BLaER1 treated with 17β-estradiol and CSF1 and Interleukin-3, amounts not matched to agents 10 nM and 100 nM (cell line): ENCODE measurements around the gene ARHGEF19.
"Not testable (repeated sequence)": the region's sequence is repeated elsewhere in the genome, so short reads cannot be mapped to it uniquely, and the experiment has no call there.

Experiments
- H3K27ac ChIP-seq, 11 experiments: shearing (Covaris generic); formaldehyde crosslinking; 2 replicates each; pipeline ENCODE4 v1.8.1; 2022
- H3K27me3 ChIP-seq, 11 experiments: shearing (Covaris generic); formaldehyde crosslinking; 2 replicates each; pipeline ENCODE4 v1.8.1; 2022
- H3K36me3 ChIP-seq, 11 experiments: shearing (Covaris generic); formaldehyde crosslinking; 2 replicates each; pipeline ENCODE4 v1.8.1; 2022
- H3K4me1 ChIP-seq, 10 experiments: shearing (Covaris generic); formaldehyde crosslinking; 2 replicates each; pipeline ENCODE4 v1.8.1; 2022
- H3K4me2 ChIP-seq, 11 experiments: shearing (Covaris generic); formaldehyde crosslinking; 2 replicates each; pipeline ENCODE4 v1.8.1; 2022
- H3K4me3 ChIP-seq, 10 experiments: shearing (Covaris generic); formaldehyde crosslinking; 2 replicates each; pipeline ENCODE4 v1.8.1; 2022
- H3K9ac ChIP-seq, 11 experiments: shearing (Covaris generic); formaldehyde crosslinking; 2 replicates each; pipeline ENCODE4 v1.8.1; 2022
- H3K9me3 ChIP-seq, 11 experiments: shearing (Covaris generic); formaldehyde crosslinking; replicated peaks in 1 of 11; 2 replicates each; pipeline ENCODE4 v1.8.1; 2022
- H4K20me1 ChIP-seq, 11 experiments: shearing (Covaris generic); formaldehyde crosslinking; 2 replicates each; pipeline ENCODE4 v1.8.1; 2022
- Cebpa-rat ChIP-seq, 11 experiments: shearing (Covaris generic); IDR thresholded peaks; 2 replicates each; pipeline ENCODE4 v1.8.1; 2022

ARHGEF19 gene

DNA sequence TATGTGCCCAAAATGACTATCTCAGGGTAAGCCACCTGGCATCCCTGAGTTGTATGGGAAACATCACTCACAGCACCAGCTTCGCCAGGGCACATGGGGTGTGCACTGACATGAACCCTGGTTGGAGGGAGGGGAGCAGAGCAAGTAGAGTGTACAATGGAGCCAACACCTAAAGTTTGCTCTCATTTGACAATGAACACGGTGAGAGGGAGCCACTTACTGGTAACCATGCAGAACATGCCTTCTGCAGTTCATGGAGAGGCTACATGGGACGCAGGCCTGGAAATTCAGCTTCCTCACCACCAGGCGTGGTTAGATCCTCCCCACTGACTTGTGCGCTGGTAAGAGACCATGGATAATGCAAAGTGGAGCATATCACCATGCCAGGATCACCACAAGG is 34.5 kb upstream of the ARHGEF19 start:
- Histone ChIP-seq H3K27me3 (no peaks in the 10 kb centered on the region), H3K27ac (no peak overlapping the region), H3K9ac (no peak overlapping the region), H3K36me3 (peaks cover 30 to 61% (median 48%) of the 10 kb centered on the region in 11 experiments), H3K9me3 (no peaks in the 10 kb centered on the region), H3K4me1 (peaks cover 27 to 48% (median 37%) of the 10 kb centered on the region in 10 experiments), H4K20me1 (peaks cover 0 to 64% (median 16%) of the 10 kb centered on the region in 11 experiments; a peak in 14 of 22 replicates), H3K4me2 (no peak overlapping the region), H3K4me3 (no peak overlapping the region)
- TF ChIP-seq Cebpa-rat (IDR thresholded peaks at IDR 0.05) = no peak

DNA sequence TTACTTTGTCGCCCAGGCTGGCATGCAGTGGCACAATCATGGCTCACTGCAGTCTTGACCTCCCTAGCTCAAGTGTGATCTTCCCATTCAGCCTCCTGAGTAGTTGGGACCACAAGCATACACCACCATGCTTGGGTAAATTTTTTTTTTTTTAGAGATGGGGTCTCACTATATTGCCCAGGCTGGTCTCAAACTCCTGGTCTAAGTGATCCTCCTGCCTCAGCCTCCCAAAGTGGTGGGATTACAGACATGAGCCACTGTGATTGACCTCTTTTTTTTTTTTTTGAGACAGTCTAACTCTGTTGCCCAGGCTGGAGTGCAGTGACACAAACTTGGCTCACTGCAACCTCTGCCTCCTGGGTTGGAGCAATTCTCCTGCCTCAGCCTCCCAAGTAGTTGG is 33.8 kb upstream of the ARHGEF19 start:
- Histone ChIP-seq H3K36me3 (peaks cover 23 to 54% (median 41%) of the 10 kb centered on the region in 11 experiments), H3K4me1 (peaks cover 27 to 48% (median 37%) of the 10 kb centered on the region in 10 experiments), H4K20me1 (peaks cover 0 to 58% (median 15%) of the 10 kb centered on the region in 11 experiments; a peak in 14 of 22 replicates)
- not testable (repeated sequence) for H3K27me3 ChIP-seq, H3K9me3 ChIP-seq, H3K27ac ChIP-seq, H3K4me2 ChIP-seq, H3K4me3 ChIP-seq, H3K9ac ChIP-seq

DNA sequence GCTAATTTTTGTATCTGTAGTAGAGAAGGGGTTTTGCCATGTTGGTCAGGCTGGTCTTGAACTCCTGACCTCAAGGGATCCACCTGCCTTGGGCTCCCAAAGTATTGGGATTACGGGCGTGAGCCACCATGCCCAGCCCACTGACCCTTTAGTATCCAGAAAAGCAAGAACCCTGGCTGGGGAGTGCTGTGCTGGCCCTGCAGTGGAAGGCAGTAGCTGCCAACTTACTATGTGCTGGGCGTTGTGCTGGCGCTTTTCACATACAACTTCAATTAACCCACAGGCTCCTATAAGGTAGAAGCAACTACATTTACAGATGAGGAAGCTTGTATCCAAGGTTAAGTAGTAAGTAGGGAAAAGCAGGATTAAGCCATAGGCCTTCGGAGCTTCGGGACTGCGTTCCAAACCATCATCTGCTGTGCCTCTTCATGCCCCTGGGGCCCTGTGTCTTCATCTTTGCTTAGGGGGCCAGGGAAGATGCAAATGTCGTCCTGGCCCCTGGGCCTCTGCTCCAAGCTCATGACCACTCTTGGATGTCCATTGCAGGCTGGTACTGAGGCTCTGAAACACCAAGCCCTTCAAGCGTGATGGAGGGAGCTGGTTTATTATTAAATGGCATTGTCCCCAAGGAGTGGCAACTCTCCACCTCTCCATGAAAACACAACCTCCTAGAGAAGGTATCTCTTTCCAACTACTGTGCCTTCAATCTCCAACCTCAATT is 33.2 kb upstream of the ARHGEF19 start:
- H3K9me3 ChIP-seq = no peaks in the 10 kb centered on the region
- TF ChIP-seq Cebpa-rat (IDR thresholded peaks at IDR 0.05) = no peak
- H3K27me3 ChIP-seq = no peaks in the 10 kb centered on the region
- no peak overlapping the region for H3K4me2 ChIP-seq
- peaks cover 27 to 44% (median 34%) of the 10 kb centered on the region in 10 experiments for H3K4me1 ChIP-seq
- no peak overlapping the region for H3K4me3 ChIP-seq
- H4K20me1 ChIP-seq = peaks cover 0 to 52% (median 15%) of the 10 kb centered on the region in 11 experiments; a peak in 13 of 22 replicates
- no peak overlapping the region for H3K27ac ChIP-seq
- peaks cover 17 to 48% (median 35%) of the 10 kb centered on the region in 11 experiments for H3K36me3 ChIP-seq
- H3K9ac ChIP-seq = peak overlapping the region in 1 of 11 experiments; percentile 15; a peak in 1 of 22 replicates

DNA sequence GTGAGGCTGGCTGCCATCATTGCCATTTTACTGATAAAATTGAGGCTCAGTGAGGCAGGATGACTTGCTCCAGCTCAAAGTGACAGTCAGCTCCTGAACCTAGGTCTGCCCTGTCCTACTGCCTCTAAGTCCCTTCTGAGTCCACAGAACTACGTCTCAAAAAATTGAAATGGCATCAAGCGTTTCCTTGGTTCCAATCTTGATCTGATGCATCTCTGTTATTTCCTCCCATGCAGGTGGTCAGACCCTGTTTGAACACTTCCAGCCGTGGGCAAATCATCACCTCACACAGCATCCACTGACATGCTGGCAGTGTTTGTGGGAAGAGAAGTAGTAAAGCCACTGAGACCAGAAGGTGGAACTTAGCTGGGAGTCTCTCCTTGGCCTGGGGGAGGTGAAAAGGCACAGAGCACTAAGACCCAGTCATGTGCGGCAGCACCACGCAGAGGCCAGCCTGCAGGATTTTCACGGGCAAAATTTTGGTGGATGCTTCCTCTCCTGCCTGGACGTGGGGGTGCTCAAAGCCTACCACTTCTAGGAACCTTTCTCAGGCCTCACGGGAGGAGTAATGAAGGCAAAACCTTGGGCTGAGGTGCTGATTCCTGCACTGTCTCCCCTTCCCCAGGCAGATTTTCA is 32.3 kb upstream of the ARHGEF19 start:
- Histone ChIP-seq H3K4me2 (no peak overlapping the region), H4K20me1 (peaks cover 0 to 46% (median 15%) of the 10 kb centered on the region in 11 experiments; a peak in 12 of 22 replicates), H3K27me3 (no peaks in the 10 kb centered on the region), H3K36me3 (peaks cover 14 to 39% (median 27%) of the 10 kb centered on the region in 11 experiments), H3K27ac (no peak overlapping the region; a peak in 1 of 22 replicates), H3K4me1 (peaks cover 19 to 36% (median 28%) of the 10 kb centered on the region in 10 experiments), H3K4me3 (no peak overlapping the region), H3K9ac (peak overlapping the region in 2 of 11 experiments; percentile 18 to 37; a peak in 3 of 22 replicates), H3K9me3 (no peaks in the 10 kb centered on the region)
- TF ChIP-seq Cebpa-rat (IDR thresholded peaks at IDR 0.05) = no peak

DNA sequence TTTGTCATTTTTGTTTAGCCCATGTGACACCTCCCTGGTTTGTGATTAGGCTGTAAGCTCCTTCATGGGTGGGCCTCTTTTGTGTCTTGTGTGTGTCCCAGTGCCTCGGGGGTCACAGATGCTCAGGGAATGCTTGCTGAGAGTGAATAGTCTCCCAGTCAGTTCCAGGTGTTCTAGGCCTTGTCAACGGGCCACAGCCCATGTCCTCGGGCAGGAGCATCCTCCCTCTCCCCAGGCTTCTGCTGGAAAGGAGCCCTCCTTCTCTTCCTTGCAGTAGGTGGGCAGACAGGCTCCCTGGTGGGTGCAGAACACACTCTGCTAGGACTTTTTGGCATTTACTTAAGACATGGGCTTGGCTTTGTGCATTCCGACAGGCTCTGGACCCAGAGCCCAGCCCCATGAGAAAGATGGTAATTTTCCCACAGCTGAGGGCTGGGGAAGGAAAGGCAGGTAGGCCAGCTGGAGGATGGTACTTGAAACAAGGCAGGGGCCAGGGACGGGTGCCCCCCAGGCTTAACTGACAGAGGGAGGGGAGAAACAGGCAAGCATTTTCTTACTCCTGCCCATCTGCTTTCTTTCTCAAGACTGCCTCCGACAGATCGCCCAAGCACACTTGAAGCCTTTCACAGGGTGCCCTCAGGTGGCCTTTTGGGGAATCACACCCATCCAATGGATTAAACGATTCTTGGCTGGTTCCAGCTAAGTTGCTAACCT is 31.6 kb upstream of the ARHGEF19 start:
- Histone ChIP-seq H4K20me1 (peaks cover 0 to 40% (median 11%) of the 10 kb centered on the region in 11 experiments; a peak in 12 of 22 replicates), H3K4me1 (peaks cover 12 to 29% (median 22%) of the 10 kb centered on the region in 10 experiments), H3K4me2 (peak overlapping the region in 3 of 11 experiments; percentile 18 to 32 (median 23); a peak in 4 of 22 replicates), H3K9ac (peak overlapping the region in 4 of 11 experiments; percentile 6 to 42 (median 34); a peak in 4 of 22 replicates), H3K27me3 (no peaks in the 10 kb centered on the region), H3K4me3 (no peak overlapping the region), H3K9me3 (no peaks in the 10 kb centered on the region), H3K36me3 (peaks cover 14 to 35% (median 26%) of the 10 kb centered on the region in 11 experiments), H3K27ac (peak overlapping the region in 3 of 11 experiments; percentile 12 to 34 (median 13); a peak in 3 of 22 replicates)
- no peak for TF ChIP-seq Cebpa-rat (IDR thresholded peaks at IDR 0.05)

DNA sequence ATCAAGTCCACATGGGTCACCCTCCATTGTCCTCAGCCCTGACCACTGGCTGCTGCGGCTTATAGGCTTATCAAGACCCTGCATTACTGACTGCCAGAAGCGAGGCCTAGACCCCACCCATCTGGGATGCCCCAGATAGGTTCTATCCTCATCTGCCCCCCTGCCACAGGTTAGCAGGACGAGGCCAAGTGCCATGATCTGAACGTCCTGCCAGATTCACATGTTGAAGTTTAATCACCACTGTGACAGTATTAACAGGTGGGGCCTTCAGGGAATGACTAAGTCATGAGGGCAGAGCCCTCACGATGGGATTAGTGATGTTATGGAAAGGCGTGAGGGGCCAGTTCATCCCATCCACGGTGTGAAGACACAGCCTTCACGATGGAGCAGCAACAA is 30.8 kb upstream of the ARHGEF19 start:
- Histone ChIP-seq H3K9me3 (no peaks in the 10 kb centered on the region), H3K27ac (no peak overlapping the region), H3K36me3 (peaks cover 14 to 31% (median 25%) of the 10 kb centered on the region in 11 experiments), H4K20me1 (peaks cover 0 to 31% (median 3%) of the 10 kb centered on the region in 11 experiments; a peak in 9 of 22 replicates), H3K4me1 (peaks cover 3 to 21% (median 13%) of the 10 kb centered on the region in 10 experiments), H3K27me3 (no peaks in the 10 kb centered on the region), H3K4me3 (no peak overlapping the region), H3K4me2 (no peak overlapping the region), H3K9ac (peak overlapping the region in 4 of 11 experiments; percentile 4 to 21 (median 10); a peak in 3 of 22 replicates)
- no peak for TF ChIP-seq Cebpa-rat (IDR thresholded peaks at IDR 0.05)

DNA sequence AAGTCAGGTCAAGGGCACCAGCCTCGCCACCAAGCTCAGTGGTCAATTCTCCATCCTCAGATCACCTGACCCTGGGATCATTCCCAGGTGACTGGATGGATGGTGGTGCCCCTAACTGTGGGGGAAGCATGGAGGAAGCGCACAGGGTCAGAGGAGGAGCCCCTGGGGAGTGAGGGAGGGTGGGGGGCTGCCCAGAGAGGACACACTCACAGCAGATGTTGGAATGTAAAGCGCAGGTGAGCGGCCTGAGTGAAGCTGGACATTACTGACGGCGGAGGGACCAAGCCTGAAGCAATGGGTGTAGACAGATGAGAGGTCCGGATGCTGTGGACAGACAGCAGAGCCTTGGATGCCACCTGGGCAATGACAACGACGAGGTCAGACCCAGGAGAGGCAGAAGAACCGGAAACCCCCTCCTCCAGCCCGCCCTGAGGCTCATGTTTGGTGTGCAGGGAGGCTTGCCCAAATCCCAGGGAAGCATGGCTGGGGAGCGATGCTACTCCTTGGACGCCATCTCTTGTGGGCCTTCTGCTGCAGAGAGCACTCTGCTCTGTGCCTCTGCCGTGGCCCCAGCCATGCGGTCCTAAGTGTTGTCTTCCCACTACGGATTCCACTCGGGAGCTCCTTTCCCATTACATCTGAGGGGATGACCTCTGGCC is 30.2 kb upstream of the ARHGEF19 start:
- Histone ChIP-seq H3K4me1 (peaks cover 5 to 20% (median 13%) of the 10 kb centered on the region in 10 experiments), H3K4me3 (no peak overlapping the region), H3K4me2 (no peak overlapping the region), H3K27ac (no peak overlapping the region), H3K27me3 (no peaks in the 10 kb centered on the region), H4K20me1 (peaks cover 0 to 26% (median 0%) of the 10 kb centered on the region in 11 experiments; a peak in 6 of 22 replicates), H3K9me3 (no peaks in the 10 kb centered on the region), H3K9ac (peak overlapping the region in 4 of 11 experiments; percentile 15 to 27 (median 22); a peak in 2 of 22 replicates), H3K36me3 (peaks cover 9 to 25% (median 20%) of the 10 kb centered on the region in 11 experiments)
- TF ChIP-seq Cebpa-rat (IDR thresholded peaks at IDR 0.05) = no peak

DNA sequence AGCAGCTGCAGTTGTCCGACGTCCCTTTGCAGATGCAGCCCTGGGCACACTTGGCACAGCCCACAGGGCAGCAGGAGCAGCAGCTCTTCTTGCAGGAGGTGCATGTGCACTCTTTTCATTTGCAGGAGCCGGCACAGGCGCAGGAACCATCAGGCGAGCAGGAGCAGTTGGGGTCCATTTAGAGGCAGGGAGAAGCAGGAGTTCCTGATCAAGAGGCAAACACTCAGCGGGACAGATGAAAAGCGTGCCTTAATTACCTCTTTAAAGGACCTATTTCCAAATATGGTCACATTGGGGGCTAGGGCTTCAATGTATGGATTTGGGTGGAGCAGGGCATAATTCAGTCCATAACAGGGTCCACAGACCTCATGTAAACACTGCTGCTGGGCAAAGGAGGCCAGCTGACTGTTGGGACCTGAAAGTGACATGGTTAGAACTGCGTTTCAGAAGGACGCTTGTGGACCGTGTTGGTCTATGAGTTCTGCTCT is 28.8 kb upstream of the ARHGEF19 start:
- Histone ChIP-seq H3K27ac (no peak overlapping the region), H3K36me3 (peaks cover 0 to 11% (median 6%) of the 10 kb centered on the region in 11 experiments; a peak in 10 of 22 replicates), H3K4me1 (peaks cover 13 to 27% (median 22%) of the 10 kb centered on the region in 10 experiments), H3K4me3 (no peak overlapping the region), H3K27me3 (no peaks in the 10 kb centered on the region), H3K4me2 (no peak overlapping the region), H4K20me1 (peaks cover 0 to 24% (median 0%) of the 10 kb centered on the region in 11 experiments; a peak in 5 of 22 replicates), H3K9me3 (no peaks in the 10 kb centered on the region), H3K9ac (peak overlapping the region in 1 of 11 experiments; percentile 24; a peak in 1 of 22 replicates)
- no peak for TF ChIP-seq Cebpa-rat (IDR thresholded peaks at IDR 0.05)
